Activated CD4-positive, alpha-beta memory T cell treated with anti-CD3 and anti-CD28 coated beads for 36 hours (primary cell): ENCODE data around the gene GNG3. TPM values are rescaled to one million over a fixed set of nuclear protein-coding genes. Genes with fewer than 3 reads are reported as not detected.
"Not testable (repeated sequence)": the region's sequence is repeated elsewhere in the genome, so short reads cannot be mapped to it uniquely, and the experiment has no call there.

Source experiments
- CTCF ChIA-PET: fragments of 350-600 bp; sonication (Branson Sonifier 250); formaldehyde crosslinking; loops from one replicate; lab custom pipeline; 2021; ENCODE audit warnings: antibody characterized with exemption, inconsistent platforms; lab: Charles Lee
- POLR2A ChIA-PET: fragments of 350-600 bp; sonication (Branson Sonifier 250); formaldehyde crosslinking; loops from one replicate; lab custom pipeline; 2021; ENCODE audit warnings: antibody characterized with exemption; lab: Charles Lee
- DNase-seq: peaks from one replicate; pipeline ENCODE4 v3.0.0-alpha.2; 2020
- H3K27ac Mint-ChIP-seq: one replicate; pipeline ENCODE4 v1.8.0; 2021; ENCODE audit warnings: mixed read lengths
- H3K27me3 Mint-ChIP-seq: one replicate; pipeline ENCODE4 v1.8.0; 2021; ENCODE audit warnings: mixed read lengths
- H3K36me3 Mint-ChIP-seq: one replicate; pipeline ENCODE4 v1.8.0; 2021; ENCODE audit warnings: mixed read lengths
- H3K4me1 Mint-ChIP-seq: one replicate; pipeline ENCODE4 v1.8.0; 2021; ENCODE audit warnings: low read depth, mixed read lengths
- H3K4me3 Mint-ChIP-seq: one replicate; pipeline ENCODE4 v1.8.0; 2021; ENCODE audit warnings: mild to moderate bottlenecking, mixed read lengths
- H3K9me3 Mint-ChIP-seq: one replicate; pipeline ENCODE4 v1.8.0; 2021; ENCODE audit warnings: mixed read lengths
- intact Hi-C: fragments of 100-400 bp; cut with micrococcal nuclease; formaldehyde crosslinking; loops from one replicate; pipeline ENCODE4 v1.15.1; 2023
- total RNA-seq, 2 experiments: library from RNA; stranded (reverse); gene quantifications; one replicate each; pipeline ENCODE4 v1.2.3, GENCODE V29; 2021

Gene GNG3
- total RNA-seq, 2 experiments from 2014 or later, result not detected

DNA sequence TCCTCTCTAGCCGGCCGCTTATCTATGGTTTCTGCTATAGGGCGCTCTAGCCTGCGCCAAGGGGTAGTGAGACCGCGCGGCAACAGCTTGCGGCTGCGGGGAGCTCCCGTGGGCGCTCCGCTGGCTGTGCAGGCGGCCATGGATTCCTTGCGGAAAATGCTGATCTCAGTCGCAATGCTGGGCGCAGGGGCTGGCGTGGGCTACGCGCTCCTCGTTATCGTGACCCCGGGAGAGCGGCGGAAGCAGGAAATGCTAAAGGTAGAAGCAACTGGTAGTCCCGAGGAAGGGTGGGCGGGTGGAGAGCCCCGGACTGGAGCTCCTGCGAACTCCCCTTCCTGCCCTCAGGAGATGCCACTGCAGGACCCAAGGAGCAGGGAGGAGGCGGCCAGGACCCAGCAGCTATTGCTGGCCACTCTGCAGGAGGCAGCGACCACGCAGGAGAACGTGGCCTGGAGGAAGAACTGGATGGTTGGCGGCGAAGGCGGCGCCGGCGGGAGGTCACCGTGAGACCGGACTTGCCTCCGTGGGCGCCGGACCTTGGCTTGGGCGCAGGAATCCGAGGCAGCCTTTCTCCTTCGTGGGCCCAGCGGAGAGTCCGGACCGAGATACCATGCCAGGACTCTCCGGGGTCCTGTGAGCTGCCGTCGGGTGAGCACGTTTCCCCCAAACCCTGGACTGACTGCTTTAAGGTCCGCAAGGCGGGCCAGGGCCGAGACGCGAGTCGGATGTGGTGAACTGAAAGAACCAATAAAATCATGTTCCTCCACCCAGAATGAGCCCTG lies 35.7 kb upstream of the GNG3 start, which contains the start of the genes LBHD1 and UQCC3:
TSS of gene LBHD1 (minus strand) at position 660 of the 782 bp plus-strand sequence. CDS start 2,236 bp downstream, outside the sequence.
TSS of gene UQCC3 (plus strand) at position 66 of the 782 bp plus-strand sequence. CDS start at position 139, 73 bp downstream.
- ChIA-PET CTCF (interaction anchor here (0.6 to 2.4 kb wide), 8 partner anchors 15 to 114 kb away, joined by 3 to 13 read pairs (median 6); partner anchors contain the start of genes B3GAT3, HNRNPUL2 and TUT1), POLR2A (interaction anchor here (0.5 to 4.5 kb wide), 31 partner anchors 9 to 209 kb away, joined by 3 to 43 read pairs (median 7); partner anchors contain the start of genes B3GAT3, BSCL2, EEF1G and GANAB)
- Mint-ChIP-seq H3K9me3 (no peaks in the 10 kb centered on the region), H3K27ac (peak within 1 kb of the TSS; percentile 98), H3K36me3 (peaks cover 39% of the 10 kb centered on the region), H3K4me3 (peak within 1 kb of the TSS; percentile 94), H3K4me1 (peaks cover 55% of the 10 kb centered on the region), H3K27me3 (no peaks in the 10 kb centered on the region)
- peak; percentile 93 for DNase-seq
- intact Hi-C loops, result loop anchor here (1.0 to 10.0 kb wide), 4 partner anchors 8 to 247 kb away; partner anchors contain the start of genes HNRNPUL2, INTS5 and UBXN1

DNA sequence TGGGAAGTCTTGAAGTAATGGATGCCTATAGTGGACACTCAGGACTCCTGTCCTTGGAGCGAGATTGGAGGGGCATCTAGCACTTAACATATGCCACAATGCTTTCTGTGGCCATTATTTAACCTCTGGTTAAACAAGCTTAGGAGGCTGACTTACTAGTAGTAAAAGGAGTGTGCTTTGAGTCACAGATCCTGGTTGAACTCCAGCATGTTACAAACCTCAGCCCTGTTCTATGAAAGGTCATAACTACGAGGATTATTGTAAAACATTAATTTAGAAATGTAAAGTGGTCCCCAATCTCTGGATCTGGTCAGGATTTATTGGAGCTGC lies 34.3 kb upstream of the GNG3 start:
- ChIA-PET CTCF (interaction anchor here (0.8 to 1.9 kb wide), 4 partner anchors 8 to 249 kb away, joined by 3 to 4 read pairs (median 3); partner anchors contain the start of genes C11orf98, CSKMT and SLC3A2), POLR2A (interaction anchor here (0.6 to 4.3 kb wide), 5 partner anchors 8 to 108 kb away, joined by 3 to 24 read pairs (median 11); partner anchors contain the start of genes C11orf98, CSKMT, HNRNPUL2 and TTC9C)

DNA sequence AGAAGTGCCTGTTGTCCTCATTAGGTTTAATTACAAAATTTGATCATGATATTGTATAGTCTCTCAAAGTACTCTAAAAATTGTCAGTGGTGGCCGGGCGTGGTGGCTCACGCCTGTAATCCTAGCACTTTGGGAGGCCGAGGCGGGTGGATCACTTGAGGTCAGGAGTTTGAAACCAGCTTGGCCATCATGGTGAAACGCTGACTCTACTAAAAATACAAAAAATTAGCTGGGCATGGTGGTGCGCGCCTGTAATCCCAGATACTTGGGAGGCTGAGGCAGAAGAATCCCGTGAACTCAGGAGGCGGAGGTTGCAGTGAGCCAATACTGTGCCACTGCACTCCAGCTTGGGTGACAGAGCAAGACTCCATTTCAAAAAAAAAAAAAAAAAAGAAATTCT lies 32.1 kb upstream of the GNG3 start:
- intact Hi-C loops, result loop anchor here (10.0 kb wide), 1 partner anchor 251 kb away; no protein-coding TSS in a partner anchor
- H3K4me1 Mint-ChIP-seq, result peaks cover 45% of the 10 kb centered on the region

More for the DNA sequence above, 34.3 kb upstream of the GNG3 start:
- no peaks in the 10 kb centered on the region for H3K9me3 Mint-ChIP-seq
- intact Hi-C loops, result loop anchor here (10.0 kb wide), 1 partner anchor 248 kb away; no protein-coding TSS in a partner anchor
- peaks cover 55% of the 10 kb centered on the region for H3K4me1 Mint-ChIP-seq
- peak overlapping the region; percentile 98 for H3K27ac Mint-ChIP-seq
- peak overlapping the region; percentile 94 for H3K4me3 Mint-ChIP-seq
- no peaks in the 10 kb centered on the region for H3K27me3 Mint-ChIP-seq
- H3K36me3 Mint-ChIP-seq, result peaks cover 41% of the 10 kb centered on the region
- no peak for DNase-seq

DNA sequence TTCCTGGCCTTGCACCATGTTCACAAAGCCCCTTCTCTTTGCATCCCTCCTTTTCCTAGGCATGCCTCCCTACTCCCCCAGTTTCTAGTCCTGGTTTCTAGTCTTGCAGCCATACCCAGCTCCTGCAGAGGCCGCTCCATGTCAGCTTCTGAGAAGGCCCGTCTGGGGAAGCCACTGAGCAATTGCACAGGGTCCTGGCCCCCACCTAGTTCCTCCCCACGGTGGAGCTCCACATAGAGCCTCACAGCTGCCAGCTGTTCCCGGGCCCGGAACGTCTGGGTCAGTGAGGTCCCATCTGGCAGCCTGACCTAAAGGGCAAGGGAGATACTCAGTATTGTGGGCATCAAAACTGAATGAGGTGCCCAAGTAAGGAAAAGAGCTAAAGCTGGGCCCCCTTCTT lies 30.8 kb upstream of the GNG3 start:
- no peak overlapping the region for H3K4me3 Mint-ChIP-seq
- intact Hi-C loops, result loop anchor here (10.0 kb wide), 1 partner anchor 252 kb away; no protein-coding TSS in a partner anchor
- peaks cover 26% of the 10 kb centered on the region for H3K36me3 Mint-ChIP-seq
- POLR2A ChIA-PET, result interaction anchor here (1.5 to 4.3 kb wide), 2 partner anchors 11 to 23 kb away, joined by 4 to 24 read pairs; partner anchors contain the start of genes C11orf98, CSKMT and INTS5
- no peaks in the 10 kb centered on the region for H3K9me3 Mint-ChIP-seq
- no peaks in the 10 kb centered on the region for H3K27me3 Mint-ChIP-seq
- peaks cover 50% of the 10 kb centered on the region for H3K4me1 Mint-ChIP-seq
- DNase-seq, result no peak
- H3K27ac Mint-ChIP-seq, result no peak overlapping the region
- CTCF ChIA-PET, result interaction anchor here (1.0 to 1.5 kb wide), 2 partner anchors 17 to 19 kb away, joined by 4 read pairs; no protein-coding TSS in a partner anchor

More for the DNA sequence above, 32.1 kb upstream of the GNG3 start:
- H3K27ac Mint-ChIP-seq, CTCF ChIA-PET, H3K9me3 Mint-ChIP-seq, DNase-seq, H3K4me3 Mint-ChIP-seq, H3K27me3 Mint-ChIP-seq: not testable (repeated sequence)
- POLR2A ChIA-PET, result interaction anchor here (0.6 to 4.3 kb wide), 2 partner anchors 10 to 34 kb away, joined by 3 to 24 read pairs; partner anchors contain the start of genes C11orf98 and CSKMT
- peaks cover 34% of the 10 kb centered on the region for H3K36me3 Mint-ChIP-seq

DNA sequence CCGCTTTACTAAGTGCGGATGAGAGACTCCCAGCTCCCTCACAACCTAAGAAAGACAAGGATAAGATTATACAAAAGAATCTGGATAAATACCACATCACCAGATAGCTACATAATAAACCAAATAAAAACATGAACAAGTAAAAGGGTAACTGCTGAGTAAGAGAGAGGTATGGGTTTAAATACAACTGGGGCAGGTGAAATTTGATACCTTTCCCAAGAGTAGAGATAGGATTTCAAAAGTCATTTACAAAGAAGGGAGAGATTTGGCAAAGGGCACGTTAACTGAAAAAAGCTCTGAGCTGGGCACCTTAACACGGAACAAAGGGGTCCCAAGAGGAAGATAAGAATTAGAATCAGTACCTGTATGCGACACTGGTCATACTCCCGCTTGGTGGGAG lies 30.3 kb upstream of the GNG3 start:
- Mint-ChIP-seq H3K4me3 (peak overlapping the region; percentile 86), H3K27ac (no peak overlapping the region), H3K27me3 (no peaks in the 10 kb centered on the region), H3K36me3 (peaks cover 23% of the 10 kb centered on the region), H3K4me1 (peaks cover 49% of the 10 kb centered on the region), H3K9me3 (no peaks in the 10 kb centered on the region)
- no peak for DNase-seq
- CTCF ChIA-PET, result interaction anchor here (0.6 to 1.5 kb wide), 3 partner anchors 17 to 310 kb away, joined by 3 to 4 read pairs (median 4); no protein-coding TSS in a partner anchor
- POLR2A ChIA-PET, result interaction anchor here (1.5 to 4.3 kb wide), 2 partner anchors 12 to 24 kb away, joined by 4 to 24 read pairs; partner anchors contain the start of genes C11orf98, CSKMT and INTS5
- intact Hi-C loops, result loop anchor here (10.0 kb wide), 1 partner anchor 252 kb away; no protein-coding TSS in a partner anchor

DNA sequence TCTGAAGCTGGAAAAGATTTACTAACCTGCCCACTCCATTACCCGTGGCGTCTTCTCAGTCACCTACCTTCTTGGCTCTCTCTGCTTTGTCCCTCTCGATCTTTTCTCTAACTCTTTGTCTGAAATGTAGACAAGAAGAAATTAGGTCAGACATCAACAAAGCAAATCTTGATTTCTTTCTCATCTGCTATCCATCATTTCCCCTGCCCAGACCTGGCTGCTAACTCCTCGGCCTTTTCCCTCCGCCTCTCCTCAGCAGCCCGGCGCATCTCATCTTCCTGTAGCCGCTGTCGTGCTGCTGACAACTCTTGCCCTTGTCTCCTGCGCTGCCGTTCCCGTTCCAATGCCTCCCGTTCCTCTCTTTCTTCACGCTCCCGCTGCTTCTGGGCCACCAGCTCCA lies 29.8 kb upstream of the GNG3 start:
- POLR2A ChIA-PET, result interaction anchor here (1.5 kb wide), 1 partner anchor 24 kb away, joined by 4 read pairs; the partner anchor contains the start of gene INTS5

DNA sequence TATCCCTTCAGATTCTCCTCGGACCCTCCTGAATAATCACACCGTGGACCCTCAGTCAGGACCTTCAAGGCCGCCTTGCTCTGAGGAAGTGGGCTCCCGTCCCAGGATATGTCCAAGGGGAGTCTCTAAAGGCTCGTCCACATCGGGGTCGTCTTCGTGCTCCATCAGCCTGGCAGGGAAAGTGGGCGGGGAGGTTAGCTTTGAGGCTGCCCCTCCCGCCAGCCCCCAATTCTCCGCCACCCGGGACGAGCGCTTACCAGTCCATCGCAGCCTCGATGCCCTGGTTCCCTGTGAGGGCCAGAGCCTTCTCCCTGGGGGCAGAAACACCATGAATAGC lies 29.1 kb upstream of the GNG3 start:
- Mint-ChIP-seq H3K27me3 (no peaks in the 10 kb centered on the region), H3K4me3 (peak overlapping the region; percentile 86), H3K36me3 (peaks cover 18% of the 10 kb centered on the region), H3K9me3 (no peaks in the 10 kb centered on the region), H3K4me1 (peaks cover 36% of the 10 kb centered on the region), H3K27ac (peak overlapping the region; percentile 90)
- intact Hi-C loops, result loop anchor here (10.0 kb wide), 1 partner anchor 254 kb away; no protein-coding TSS in a partner anchor
- DNase-seq, result no peak
- ChIA-PET CTCF (interaction anchor here (1.0 to 2.9 kb wide), 3 partner anchors 16 to 254 kb away, joined by 3 to 14 read pairs (median 5); partner anchors contain the start of gene TUT1), POLR2A (interaction anchor here (0.6 to 1.4 kb wide), 2 partner anchors 13 to 182 kb away, joined by 3 to 14 read pairs; partner anchors contain the start of genes C11orf98 and CSKMT)

More for the DNA sequence above, 29.8 kb upstream of the GNG3 start:
- Mint-ChIP-seq H3K27me3 (no peaks in the 10 kb centered on the region), H3K27ac (peak overlapping the region; percentile 90), H3K9me3 (no peaks in the 10 kb centered on the region), H3K4me3 (peak overlapping the region; percentile 86), H3K36me3 (peaks cover 20% of the 10 kb centered on the region), H3K4me1 (peaks cover 43% of the 10 kb centered on the region)
- intact Hi-C loops, result loop anchor here (10.0 kb wide), 1 partner anchor 253 kb away; no protein-coding TSS in a partner anchor
- CTCF ChIA-PET, result interaction anchor here (0.6 to 1.0 kb wide), 2 partner anchors 16 to 310 kb away, joined by 3 to 4 read pairs; no protein-coding TSS in a partner anchor
- DNase-seq, result no peak

DNA sequence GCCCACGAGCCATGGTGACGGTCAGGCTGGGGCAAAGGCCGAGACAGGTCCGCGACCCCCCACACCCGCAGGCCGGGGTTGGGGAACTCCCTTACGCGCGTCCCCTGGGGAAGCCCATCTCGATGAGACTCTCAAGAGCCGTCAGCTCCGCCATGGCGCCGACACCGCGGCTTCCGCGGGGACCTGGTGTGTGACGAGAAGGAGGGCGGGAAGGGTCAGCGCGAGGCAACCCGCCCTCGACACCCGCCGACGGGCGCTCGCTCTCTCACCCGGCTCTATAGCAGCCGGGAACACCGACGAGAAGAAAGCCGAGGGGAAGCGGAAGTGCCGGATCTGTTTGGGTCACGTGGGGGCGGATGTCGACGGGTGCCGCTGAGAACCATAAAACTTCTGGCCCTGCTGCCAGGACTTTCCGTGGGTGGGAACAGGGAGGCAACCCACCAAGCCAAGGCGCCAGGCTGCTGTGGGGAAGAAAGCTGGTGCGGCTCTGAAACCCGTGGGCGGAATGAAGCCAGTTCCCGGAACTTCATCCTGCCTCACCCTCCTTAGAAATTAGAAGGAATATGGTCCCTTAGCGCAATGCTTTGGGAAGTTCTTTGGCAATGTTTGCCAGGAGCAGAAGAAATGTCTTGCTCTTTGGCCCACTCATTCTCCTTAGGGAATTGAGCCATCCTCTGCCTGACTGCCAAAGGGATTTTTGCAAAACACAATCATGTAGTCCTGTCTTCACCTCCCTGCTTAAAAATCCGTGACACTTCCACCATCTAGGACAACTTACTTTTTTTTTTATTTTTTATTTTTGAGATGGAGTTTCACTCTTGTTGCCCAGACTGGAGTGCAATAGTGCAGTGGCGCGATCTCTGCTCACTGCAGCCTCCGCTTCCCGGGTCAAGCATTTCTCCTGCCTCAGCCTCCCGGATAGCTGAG lies 28.4 kb upstream of the GNG3 start, which contains the start of gene UBXN1:
TSS of gene UBXN1 (minus strand) at position 304 of the 927 bp plus-strand sequence. CDS start at position 154, 150 bp downstream.
- peak within 1 kb of the TSS; percentile 86 for H3K4me3 Mint-ChIP-seq
- peak; percentile 94 for DNase-seq
- intact Hi-C loops, result loop anchor here (1.0 to 10.0 kb wide), 2 partner anchors 8 to 254 kb away; partner anchors contain the start of gene UQCC3
- no peaks in the 10 kb centered on the region for H3K27me3 Mint-ChIP-seq
- ChIA-PET POLR2A (interaction anchor here (0.6 to 1.4 kb wide), 2 partner anchors 14 to 181 kb away, joined by 3 to 14 read pairs; partner anchors contain the start of genes C11orf98 and CSKMT), CTCF (interaction anchor here (1.0 to 3.4 kb wide), 6 partner anchors 14 to 255 kb away, joined by 3 to 32 read pairs (median 14); partner anchors contain the start of genes C11orf98, CSKMT, TMEM179B and TUT1)
- H3K27ac Mint-ChIP-seq, result peak within 1 kb of the TSS; percentile 90
- H3K9me3 Mint-ChIP-seq, result no peaks in the 10 kb centered on the region
- H3K4me1 Mint-ChIP-seq, result peaks cover 35% of the 10 kb centered on the region
- H3K36me3 Mint-ChIP-seq, result peaks cover 18% of the 10 kb centered on the region

DNA sequence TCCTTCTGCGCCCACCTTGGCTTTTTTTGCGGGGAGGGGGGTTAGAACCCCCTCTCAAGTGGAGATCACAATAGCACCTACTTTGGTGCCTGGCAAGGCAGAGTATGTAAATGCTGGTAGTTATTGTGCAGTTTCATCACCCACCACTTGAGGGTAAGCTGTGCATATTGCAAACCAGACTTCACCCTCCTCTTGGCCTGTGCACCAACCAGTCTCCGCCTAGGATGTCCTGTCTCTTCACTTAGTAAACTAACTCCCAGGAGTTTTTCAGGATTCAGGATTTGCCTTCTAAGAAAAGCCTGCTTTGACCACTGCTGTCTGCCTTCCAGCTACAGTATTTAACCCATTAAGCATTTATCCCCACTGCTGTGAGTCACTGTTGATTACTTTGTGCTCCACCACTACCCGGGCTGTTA lies 26.6 kb upstream of the GNG3 start:
- CTCF ChIA-PET, result interaction anchor here (0.7 to 3.4 kb wide), 16 partner anchors 9 to 710 kb away, joined by 3 to 32 read pairs (median 4); partner anchors contain the start of genes C11orf98, CSKMT, LRRN4CL and POLR2G
- POLR2A ChIA-PET, result interaction anchor here (0.6 to 2.2 kb wide), 8 partner anchors 9 to 196 kb away, joined by 3 to 11 read pairs (median 4); partner anchors contain the start of genes HNRNPUL2, INTS5, LBHD1 and TTC9C
- H3K4me3 Mint-ChIP-seq, result no peak overlapping the region
- intact Hi-C loops, result loop anchor here (1.0 kb wide), 1 partner anchor 88 kb away; no protein-coding TSS in a partner anchor
- no peaks in the 10 kb centered on the region for H3K27me3 Mint-ChIP-seq
- H3K27ac Mint-ChIP-seq, result peak overlapping the region; percentile 60
- DNase-seq, result peak; percentile 57
- peaks cover 31% of the 10 kb centered on the region for H3K4me1 Mint-ChIP-seq
- no peaks in the 10 kb centered on the region for H3K9me3 Mint-ChIP-seq
- H3K36me3 Mint-ChIP-seq, result peaks cover 14% of the 10 kb centered on the region

DNA sequence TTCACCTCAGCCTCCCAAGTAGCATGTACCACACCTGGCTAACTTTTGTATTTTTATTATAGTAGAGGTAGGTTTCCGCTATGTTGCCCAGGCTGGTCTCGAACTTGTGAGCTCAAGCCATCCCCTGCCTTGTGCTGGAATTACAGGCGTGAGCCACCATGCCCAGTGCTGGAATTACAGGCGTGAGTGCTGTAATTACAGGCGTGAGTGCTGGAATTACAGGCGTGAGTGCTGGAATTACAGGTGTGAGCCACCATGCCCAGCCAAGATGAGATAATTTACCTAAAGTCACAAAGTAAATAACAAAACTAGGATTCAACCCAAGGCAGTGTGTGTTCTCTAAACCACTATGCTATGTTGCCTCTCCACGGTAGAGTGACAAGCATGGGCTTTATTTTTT lies 25.0 kb upstream of the GNG3 start:
- CTCF ChIA-PET, result interaction anchor here (3.2 kb wide), 1 partner anchor 12 kb away, joined by 32 read pairs; no protein-coding TSS in a partner anchor
- peaks cover 19% of the 10 kb centered on the region for H3K4me1 Mint-ChIP-seq
- H3K27ac Mint-ChIP-seq, result no peak overlapping the region
- intact Hi-C loops, result no loop called here
- peaks cover 4% of the 10 kb centered on the region for H3K36me3 Mint-ChIP-seq
- no peak overlapping the region for H3K4me3 Mint-ChIP-seq
- no peak for DNase-seq
- peaks cover 3% of the 10 kb centered on the region for H3K27me3 Mint-ChIP-seq
- POLR2A ChIA-PET, result no interaction called here
- no peaks in the 10 kb centered on the region for H3K9me3 Mint-ChIP-seq
